HUES64 (cell line): ENCODE data around the gene NUS1.
A peak's percentile ranks its signal among the peaks of the same experiment; 100 is the strongest.
"Not testable (repeated sequence)": the region's sequence is repeated elsewhere in the genome, so short reads cannot be mapped to it uniquely, and the experiment has no call there.

Source experiments
- H3K27ac ChIP-seq: 2 replicates; pipeline ENCODE4 v1.7.0; 2013; ENCODE audit warnings: low read depth, low read length, inconsistent platforms
- H3K27me3 ChIP-seq: 2 replicates; pipeline ENCODE4 v1.6.1; 2013; ENCODE audit warnings: mild to moderate bottlenecking, low read length; ENCODE audit not compliant: insufficient read depth
- H3K36me3 ChIP-seq: 2 replicates; pipeline ENCODE4 v1.6.1; 2013; ENCODE audit warnings: mild to moderate bottlenecking, low read length; ENCODE audit not compliant: insufficient read depth
- H3K4me1 ChIP-seq: 2 replicates; pipeline ENCODE4 v1.6.1; 2013; ENCODE audit warnings: mild to moderate bottlenecking, low read length, moderate library complexity; ENCODE audit not compliant: insufficient read depth
- H3K4me3 ChIP-seq: 2 replicates; pipeline ENCODE4 v1.5.1; 2013; ENCODE audit warnings: mild to moderate bottlenecking, low read length, moderate library complexity
- H3K9ac ChIP-seq: 2 replicates; pipeline ENCODE4 v1.6.1; 2013; ENCODE audit warnings: mild to moderate bottlenecking, low read depth, low read length
- H3K9me3 ChIP-seq: 2 replicates; pipeline ENCODE4 v1.6.1; 2013; ENCODE audit warnings: low read depth, low read length; ENCODE audit not compliant: insufficient read depth
- WGBS: fragments of 150-250, 120-280 bp; methylation state at CpG from one replicate; pipeline ENCODE4 v1.1.7; 2013; ENCODE audit warnings: missing lambda C conversion rate; 5-methylcytosine and 5-hydroxymethylcytosine counted together

NUS1 gene

DNA sequence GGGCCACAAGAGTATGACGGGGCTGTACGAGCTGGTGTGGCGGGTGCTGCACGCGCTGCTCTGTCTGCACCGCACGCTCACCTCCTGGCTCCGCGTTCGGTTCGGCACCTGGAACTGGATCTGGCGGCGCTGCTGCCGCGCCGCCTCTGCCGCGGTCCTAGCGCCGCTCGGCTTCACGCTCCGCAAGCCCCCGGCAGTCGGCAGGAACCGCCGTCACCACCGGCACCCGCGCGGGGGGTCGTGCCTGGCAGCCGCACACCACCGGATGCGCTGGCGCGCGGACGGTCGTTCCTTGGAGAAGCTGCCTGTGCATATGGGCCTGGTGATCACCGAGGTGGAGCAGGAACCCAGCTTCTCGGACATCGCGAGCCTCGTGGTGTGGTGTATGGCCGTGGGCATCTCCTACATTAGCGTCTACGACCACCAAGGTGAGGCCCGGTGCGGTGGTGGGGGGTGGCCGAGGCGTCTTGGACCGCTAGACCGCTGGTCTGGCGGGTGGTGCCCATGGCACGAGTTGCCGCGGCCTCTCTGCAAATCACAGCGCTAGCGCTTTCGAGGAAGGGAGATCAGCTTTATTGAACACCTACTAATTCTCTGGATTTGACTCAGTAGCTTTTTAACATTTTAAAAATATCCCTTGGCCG, 511 bp downstream of the NUS1 start:
- H3K27ac ChIP-seq, H3K9me3 ChIP-seq, H3K27me3 ChIP-seq: not testable (repeated sequence)
- Histone ChIP-seq H3K36me3 (peaks cover 12% of the 10 kb centered on the region; the same call in 1 of the 2 replicates), H3K9ac (peak overlapping the region; percentile 76), H3K4me1 (0 out of 2 replicates have a peak, but pooled peaks cover 11% of the 10 kb centered on the region), H3K4me3 (peak overlapping the region; percentile 85)
- under 1% methylated on average over 33 of the region's 62 CpGs for WGBS

DNA sequence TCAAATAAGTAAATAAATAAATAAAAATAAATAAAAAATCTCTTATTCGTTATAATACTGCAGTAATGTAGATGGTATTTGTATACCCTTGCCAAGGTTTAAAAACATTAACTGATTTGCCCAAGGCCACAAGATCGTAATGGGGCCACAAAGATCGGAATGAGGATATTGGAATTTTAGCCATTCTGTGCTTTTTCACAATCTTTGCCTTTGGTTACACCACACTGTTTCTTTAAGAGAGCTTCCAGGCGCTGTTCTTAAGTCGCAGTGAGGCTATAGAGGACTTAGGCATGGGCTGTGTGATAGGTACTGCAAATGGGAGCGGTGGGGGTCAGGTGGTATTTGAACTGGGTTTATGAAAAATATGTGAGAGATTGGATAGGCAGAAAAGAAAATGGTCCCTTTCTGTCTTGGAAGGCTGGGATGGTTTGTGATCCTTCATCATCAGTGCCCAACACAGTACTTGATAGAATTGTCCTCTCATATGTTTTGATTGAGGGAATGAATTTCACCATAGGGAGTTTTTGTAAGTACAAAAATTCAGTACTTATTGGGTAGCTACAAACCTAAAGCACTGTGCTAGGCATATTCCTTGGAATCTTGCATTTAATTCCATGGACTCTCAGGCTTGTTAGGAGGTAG, 1.4 kb downstream of the NUS1 start:
- no peaks in the 10 kb centered on the region for H3K27me3 ChIP-seq
- WGBS: 49% methylated on average over 5 of the region's 6 CpGs
- H3K9ac ChIP-seq: peak overlapping the region; percentile 12; the same call in 1 of the 2 replicates
- H3K4me3 ChIP-seq: peak overlapping the region; percentile 85
- H3K9me3 ChIP-seq: no peaks in the 10 kb centered on the region
- peaks cover 12% of the 10 kb centered on the region; the same call in 1 of the 2 replicates for H3K36me3 ChIP-seq
- 0 out of 2 replicates have a peak, but pooled peaks cover 11% of the 10 kb centered on the region for H3K4me1 ChIP-seq
- H3K27ac ChIP-seq: no peak overlapping the region

DNA sequence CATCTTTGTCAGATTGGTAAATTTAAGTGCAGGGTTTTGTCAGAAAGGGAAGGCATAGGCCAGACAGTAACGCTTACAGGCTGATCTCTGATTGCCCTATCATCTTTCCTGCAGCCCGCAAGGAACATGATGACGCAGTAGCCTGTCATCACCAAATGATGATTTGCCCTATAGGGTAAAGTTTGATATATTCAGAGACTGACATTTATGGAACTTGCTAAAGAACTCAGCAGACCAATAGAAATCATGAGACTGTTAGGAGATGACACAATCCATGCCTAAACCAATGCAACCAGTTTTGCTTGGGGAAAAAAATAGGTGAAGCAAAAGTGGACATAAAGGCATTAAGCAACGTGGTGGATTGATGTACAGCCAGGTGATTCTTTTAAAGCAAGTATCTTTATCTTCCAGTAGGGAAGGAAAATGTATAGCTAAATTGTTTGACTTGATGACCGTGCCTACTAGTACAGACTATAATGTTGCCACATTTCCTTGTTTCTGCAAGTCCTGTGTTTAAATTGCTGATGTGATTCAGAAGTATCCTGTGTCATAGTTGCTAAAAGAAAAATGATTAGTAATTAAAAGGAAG, 2.4 kb downstream of the NUS1 start:
- peaks cover 12% of the 10 kb centered on the region; the same call in 1 of the 2 replicates for H3K36me3 ChIP-seq
- 94% methylated on average over 5 of the region's 5 CpGs for WGBS
- peak overlapping the region; percentile 12; the same call in 1 of the 2 replicates for H3K9ac ChIP-seq
- H3K4me3 ChIP-seq: peak overlapping the region; percentile 85; the same call in 1 of the 2 replicates
- no peaks in the 10 kb centered on the region for H3K27me3 ChIP-seq
- H3K4me1 ChIP-seq: 0 out of 2 replicates have a peak, but pooled peaks cover 11% of the 10 kb centered on the region
- H3K9me3 ChIP-seq: no peaks in the 10 kb centered on the region
- H3K27ac ChIP-seq: no peak overlapping the region

DNA sequence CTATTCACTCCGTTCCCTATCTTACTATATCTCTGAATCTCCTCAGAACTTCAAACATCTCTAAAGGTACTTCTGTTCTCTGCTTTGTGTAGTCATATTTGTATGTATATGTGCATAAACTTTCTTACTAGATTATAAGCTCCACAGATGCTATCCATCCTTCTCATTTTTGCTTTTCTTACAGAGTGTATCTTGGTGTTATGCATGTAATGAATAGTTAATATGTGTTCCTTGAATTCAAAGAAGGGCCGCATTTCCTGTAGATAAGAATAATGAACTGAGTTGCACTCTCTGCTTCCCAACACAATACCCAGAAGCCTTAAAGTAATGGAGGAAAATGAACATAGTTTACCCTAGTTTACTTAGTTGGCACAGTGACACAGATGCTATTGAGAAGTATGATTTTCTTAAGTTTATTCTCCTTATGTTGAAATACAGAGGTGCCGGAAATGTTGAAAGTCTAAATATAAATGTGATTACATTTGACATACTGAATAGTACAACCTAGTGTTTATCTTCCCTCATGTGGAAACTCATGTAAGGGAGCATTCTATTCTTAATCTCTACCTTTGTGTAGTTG, 6.0 kb downstream of the NUS1 start:
- H3K27ac ChIP-seq: no peak overlapping the region
- no peaks in the 10 kb centered on the region for H3K9me3 ChIP-seq
- H3K36me3 ChIP-seq: peaks cover 12% of the 10 kb centered on the region; the same call in 1 of the 2 replicates
- no peaks in the 10 kb centered on the region for H3K27me3 ChIP-seq
- H3K4me1 ChIP-seq: 0 out of 2 replicates have a peak, but pooled peaks cover 11% of the 10 kb centered on the region
- WGBS: 30% methylated on average over 1 of the region's 3 CpGs
- H3K4me3 ChIP-seq: no peak overlapping the region
- no peak overlapping the region for H3K9ac ChIP-seq

DNA sequence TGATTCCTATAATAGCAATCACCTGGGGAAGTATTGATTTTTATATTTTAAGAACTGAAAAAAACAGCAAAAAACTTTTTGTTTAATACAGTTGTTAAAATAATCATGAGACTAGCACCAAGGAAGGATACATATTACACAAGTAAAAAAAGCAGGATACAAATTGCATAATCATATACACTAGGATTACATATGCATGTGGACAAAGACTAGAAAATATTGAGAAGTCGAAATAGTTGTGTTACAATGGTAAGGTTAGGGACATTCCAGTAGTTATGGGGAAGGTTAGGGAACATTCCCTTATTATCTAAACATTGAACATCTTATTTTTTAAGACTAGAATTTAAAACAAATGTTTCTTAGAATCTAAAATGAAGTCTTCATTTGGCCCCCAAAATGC, 9.5 kb downstream of the NUS1 start:
- Histone ChIP-seq H3K4me1 (no peaks in the 10 kb centered on the region), H3K4me3 (no peak overlapping the region), H3K36me3 (peaks cover 7% of the 10 kb centered on the region; the same call in 1 of the 2 replicates), H3K9me3 (no peaks in the 10 kb centered on the region), H3K27ac (no peak overlapping the region), H3K27me3 (no peaks in the 10 kb centered on the region), H3K9ac (no peak overlapping the region)
- WGBS: no CpG with 5 or more reads among the region's 1 CpG

DNA sequence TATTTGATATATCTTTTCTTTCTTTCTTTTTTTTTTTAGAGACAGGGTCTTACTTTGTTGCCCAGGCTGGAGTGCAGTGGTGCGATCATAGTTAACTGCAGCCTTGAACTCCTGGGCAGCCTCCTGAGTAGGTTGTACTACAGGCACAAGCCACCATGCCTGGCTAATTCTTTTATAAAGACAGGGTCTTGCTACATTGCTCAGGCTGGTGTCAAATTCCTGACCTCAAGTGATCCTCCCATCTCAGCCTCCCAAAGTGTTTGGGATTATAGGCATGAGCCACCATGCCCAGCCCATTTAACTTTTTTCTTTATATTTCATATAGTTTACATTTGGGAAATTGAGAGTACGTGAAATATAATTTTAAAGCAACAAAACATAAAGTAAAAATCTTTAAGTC, 10.1 kb downstream of the NUS1 start:
- no peaks in the 10 kb centered on the region for H3K4me1 ChIP-seq
- H3K27me3 ChIP-seq: no peaks in the 10 kb centered on the region
- H3K27ac ChIP-seq: no peak overlapping the region
- no peak overlapping the region for H3K9ac ChIP-seq
- H3K4me3 ChIP-seq: no peak overlapping the region
- WGBS: 95% methylated on average over 1 of the region's 2 CpGs
- H3K36me3 ChIP-seq: peaks cover 7% of the 10 kb centered on the region; the same call in 1 of the 2 replicates
- no peaks in the 10 kb centered on the region for H3K9me3 ChIP-seq

DNA sequence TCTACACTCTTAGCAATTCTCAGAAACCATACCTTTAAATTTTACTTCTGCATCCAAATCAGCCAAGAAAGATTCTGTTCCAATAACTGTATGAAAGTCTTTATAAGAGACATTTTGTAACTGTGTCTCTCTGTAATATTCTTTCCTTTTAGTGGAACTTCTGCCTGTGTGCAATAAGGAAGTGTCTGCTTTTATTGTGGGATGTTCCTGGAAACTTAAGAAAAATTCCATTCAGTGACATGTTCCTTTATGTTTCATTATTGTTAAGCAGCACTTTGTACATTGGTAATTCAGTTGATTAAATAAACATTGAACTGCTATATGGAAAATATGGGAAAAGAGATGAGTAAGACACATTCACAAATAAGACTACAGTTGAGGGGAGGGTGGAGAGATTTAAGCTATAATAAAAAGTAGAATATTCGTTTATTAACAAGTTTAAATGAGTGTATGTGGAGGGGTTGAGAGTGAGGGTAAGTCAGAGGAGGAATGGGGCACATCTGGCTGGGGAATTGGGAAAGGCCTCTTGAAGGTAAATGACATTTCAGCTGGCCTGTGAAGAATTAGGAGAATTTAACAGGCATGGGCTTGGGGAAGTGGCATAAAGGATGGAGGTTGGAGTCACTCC, 11.9 kb downstream of the NUS1 start:
- no peaks in the 10 kb centered on the region for H3K27me3 ChIP-seq
- H3K9ac ChIP-seq: no peak overlapping the region
- 94% methylated on average over 1 of the region's 1 CpG for WGBS
- H3K36me3 ChIP-seq: peaks cover 7% of the 10 kb centered on the region; the same call in 1 of the 2 replicates
- H3K27ac ChIP-seq: no peak overlapping the region
- no peaks in the 10 kb centered on the region for H3K9me3 ChIP-seq
- H3K4me3 ChIP-seq: no peak overlapping the region
- no peaks in the 10 kb centered on the region for H3K4me1 ChIP-seq

DNA sequence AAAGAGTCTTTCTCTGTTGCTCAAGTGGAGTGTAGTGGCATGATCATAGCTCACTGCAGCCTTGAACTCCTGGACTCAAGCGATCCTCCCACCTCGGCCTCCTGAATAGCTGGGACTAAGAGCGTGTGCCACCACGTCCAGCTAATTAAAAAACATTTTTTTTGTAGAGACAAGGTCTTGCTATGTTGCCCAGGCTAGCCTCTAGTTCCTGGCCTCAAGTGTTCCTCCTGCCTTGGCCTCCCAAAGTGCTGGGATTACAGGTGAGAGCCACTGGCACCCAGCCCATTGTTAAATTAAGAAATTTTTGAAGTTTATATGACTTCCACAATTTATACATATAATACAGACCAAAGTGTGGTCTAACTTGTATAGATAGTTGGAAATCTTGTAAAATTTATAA, 14.3 kb downstream of the NUS1 start:
- H3K4me1 ChIP-seq, H3K27me3 ChIP-seq, H3K9ac ChIP-seq, H3K27ac ChIP-seq, H3K4me3 ChIP-seq, H3K9me3 ChIP-seq: not testable (repeated sequence)
- peaks cover 31% of the 10 kb centered on the region for H3K36me3 ChIP-seq
- WGBS: 91% methylated on average over 4 of the region's 4 CpGs

DNA sequence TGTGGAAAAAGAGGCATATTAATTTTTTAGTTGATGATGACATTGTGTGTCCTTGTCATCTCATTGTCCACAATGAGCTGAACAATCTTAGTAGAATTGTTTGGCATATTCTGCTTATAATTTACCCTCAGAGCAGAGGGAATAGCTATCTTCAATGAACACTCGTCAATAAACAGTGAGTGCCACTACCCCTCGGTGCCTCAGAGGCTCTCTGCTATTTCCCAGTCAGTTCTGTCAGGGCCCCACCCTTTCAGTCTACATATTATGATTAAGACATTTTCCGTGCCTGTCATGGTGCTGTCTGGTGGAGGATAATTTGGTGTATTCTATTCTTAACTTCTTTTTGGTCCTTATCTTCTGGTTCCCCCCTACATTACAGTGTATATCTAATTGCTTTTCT, 31.2 kb downstream of the NUS1 start:
- peaks cover 55% of the 10 kb centered on the region for H3K36me3 ChIP-seq

DNA sequence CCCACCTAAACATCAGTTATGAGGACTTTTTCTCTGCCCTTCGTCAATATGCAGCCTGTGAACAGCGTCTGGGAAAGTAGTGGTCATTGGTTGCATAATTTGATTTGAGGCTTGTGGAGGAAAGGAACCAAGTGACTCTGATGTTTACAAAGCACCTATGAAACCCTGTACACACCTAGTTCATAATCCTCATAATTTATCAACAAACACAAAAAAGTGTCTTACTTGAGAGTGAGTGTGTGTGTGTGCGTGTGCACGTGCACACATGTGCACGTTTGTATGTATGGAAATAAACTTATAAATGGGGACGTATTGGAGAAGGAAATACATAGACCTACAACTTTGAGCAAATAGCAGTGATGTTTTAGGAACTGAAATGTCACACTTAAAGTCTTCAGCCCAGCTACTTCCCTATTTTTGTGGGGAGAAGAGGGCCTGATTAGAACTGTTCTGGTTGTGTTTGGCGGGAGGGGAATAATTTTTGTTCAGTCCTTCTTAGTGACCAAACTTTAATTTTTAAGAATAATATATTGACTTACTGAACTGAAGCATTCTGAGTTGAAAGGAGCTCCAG, 31.8 kb downstream of the NUS1 start:
- not testable (repeated sequence) for H3K4me1 ChIP-seq, H3K9me3 ChIP-seq, H3K4me3 ChIP-seq, H3K27me3 ChIP-seq, H3K9ac ChIP-seq, H3K27ac ChIP-seq
- 97% methylated on average over 5 of the region's 7 CpGs for WGBS
- peaks cover 50% of the 10 kb centered on the region for H3K36me3 ChIP-seq

More for the DNA sequence above, 31.2 kb downstream of the NUS1 start:
- Histone ChIP-seq H3K9ac (no peak overlapping the region), H3K4me3 (no peak overlapping the region), H3K27ac (no peak overlapping the region), H3K4me1 (no peaks in the 10 kb centered on the region), H3K9me3 (no peaks in the 10 kb centered on the region), H3K27me3 (no peaks in the 10 kb centered on the region)
- WGBS: 88% methylated on average over 2 of the region's 3 CpGs
